ENCODE results near the gene PIK3CG. TPM values are rescaled to one million over a fixed set of nuclear protein-coding genes. Genes with fewer than 3 reads are reported as not detected.
"Not testable (repeated sequence)": the region's sequence is repeated elsewhere in the genome, so short reads cannot be mapped to it uniquely, and the experiment has no call there.

Gene PIK3CG
- 0.03 TPM in 1 of 2 replicates, not detected in the other for total RNA-seq (2014; rRNA removed; shearing (Covaris generic))

GRCh38 chr7:106865130-106866041 is at the start of gene PIK3CG:
PIK3CG (plus strand) TSS chr7:106865282; CDS start chr7:106867562, 2,280 bp downstream.
- Histone ChIP-seq H3K36me3 (replicated peaks; ENCODE audit: control insufficient read depth, insufficient read depth, low read length) (no peaks in the 10 kb centered on the region), H3K4me3 (ENCODE audit: insufficient read depth, low read depth, low read length) (no peak within 1 kb of the TSS), H3K27me3 (ENCODE audit: control insufficient read depth, insufficient read depth, low read length) (no peaks in the 10 kb centered on the region; the same call in 1 of the 2 replicates)
- DNase-seq, result no peak

GRCh38 chr7:106817098-106817497 is 48.0 kb upstream of the PIK3CG start:
- no peak for DNase-seq
- Histone ChIP-seq H3K36me3 (replicated peaks; ENCODE audit: control insufficient read depth, insufficient read depth, low read length) (no peaks in the 10 kb centered on the region), H3K27me3 (ENCODE audit: control insufficient read depth, insufficient read depth, low read length) (no peaks in the 10 kb centered on the region), H3K4me3 (ENCODE audit: insufficient read depth, low read depth, low read length) (no peak overlapping the region)

- Histone ChIP-seq H3K4me3 (ENCODE audit: insufficient read depth, low read depth, low read length) (no peak overlapping the region), H3K36me3 (replicated peaks; ENCODE audit: control insufficient read depth, insufficient read depth, low read length) (no peaks in the 10 kb centered on the region), H3K27me3 (ENCODE audit: control insufficient read depth, insufficient read depth, low read length) (no peaks in the 10 kb centered on the region)
- DNase-seq, result no peak
These were observed 46.3 kb upstream of the PIK3CG start for GRCh38 chr7:106818736-106819135.

GRCh38 chr7:106819546-106819945 is 45.5 kb upstream of the PIK3CG start:
- DNase-seq, result no peak

GRCh38 chr7:106820321-106821217 is 44.5 kb upstream of the PIK3CG start:
- H3K36me3 ChIP-seq (replicated peaks; ENCODE audit: control insufficient read depth, insufficient read depth, low read length), result no peaks in the 10 kb centered on the region
- H3K27me3 ChIP-seq (ENCODE audit: control insufficient read depth, insufficient read depth, low read length), result no peaks in the 10 kb centered on the region
- no peak for DNase-seq
- H3K4me3 ChIP-seq (ENCODE audit: insufficient read depth, low read depth, low read length), result no peak overlapping the region

More at GRCh38 chr7:106819546-106819945, 45.5 kb upstream of the PIK3CG start:
- H3K36me3 ChIP-seq (replicated peaks; ENCODE audit: control insufficient read depth, insufficient read depth, low read length), result no peaks in the 10 kb centered on the region
- no peaks in the 10 kb centered on the region for H3K27me3 ChIP-seq (ENCODE audit: control insufficient read depth, insufficient read depth, low read length)
- H3K4me3 ChIP-seq (ENCODE audit: insufficient read depth, low read depth, low read length), result no peak overlapping the region

GRCh38 chr7:106823631-106824030 is 41.5 kb upstream of the PIK3CG start:
- no peak for DNase-seq
- H3K36me3 ChIP-seq (replicated peaks; ENCODE audit: control insufficient read depth, insufficient read depth, low read length), result no peaks in the 10 kb centered on the region
- H3K27me3 ChIP-seq (ENCODE audit: control insufficient read depth, insufficient read depth, low read length), result no peaks in the 10 kb centered on the region
- no peak overlapping the region for H3K4me3 ChIP-seq (ENCODE audit: insufficient read depth, low read depth, low read length)

- DNase-seq, result no peak
- H3K27me3 ChIP-seq (ENCODE audit: control insufficient read depth, insufficient read depth, low read length), result no peaks in the 10 kb centered on the region
- no peak overlapping the region for H3K4me3 ChIP-seq (ENCODE audit: insufficient read depth, low read depth, low read length)
- H3K36me3 ChIP-seq (replicated peaks; ENCODE audit: control insufficient read depth, insufficient read depth, low read length), result no peaks in the 10 kb centered on the region
These were observed 40.6 kb upstream of the PIK3CG start for GRCh38 chr7:106824458-106824857.

GRCh38 chr7:106827626-106828025 is 37.5 kb upstream of the PIK3CG start:
- H3K36me3 ChIP-seq (replicated peaks; ENCODE audit: control insufficient read depth, insufficient read depth, low read length), result no peaks in the 10 kb centered on the region
- no peaks in the 10 kb centered on the region for H3K27me3 ChIP-seq (ENCODE audit: control insufficient read depth, insufficient read depth, low read length)
- no peak for DNase-seq
- H3K4me3 ChIP-seq (ENCODE audit: insufficient read depth, low read depth, low read length), result no peak overlapping the region

- DNase-seq, result no peak
- no peaks in the 10 kb centered on the region for H3K27me3 ChIP-seq (ENCODE audit: control insufficient read depth, insufficient read depth, low read length)
- H3K36me3 ChIP-seq (replicated peaks; ENCODE audit: control insufficient read depth, insufficient read depth, low read length), result no peaks in the 10 kb centered on the region
- H3K4me3 ChIP-seq (ENCODE audit: insufficient read depth, low read depth, low read length), result no peak overlapping the region
These were observed 35.6 kb upstream of the PIK3CG start for GRCh38 chr7:106829496-106829895.

GRCh38 chr7:106830896-106831295 is 34.2 kb upstream of the PIK3CG start:
- not testable (repeated sequence) for H3K36me3 ChIP-seq (replicated peaks; ENCODE audit: control insufficient read depth, insufficient read depth, low read length); DNase-seq; H3K27me3 ChIP-seq (ENCODE audit: control insufficient read depth, insufficient read depth, low read length); H3K4me3 ChIP-seq (ENCODE audit: insufficient read depth, low read depth, low read length)

GRCh38 chr7:106836816-106837215 is 28.3 kb upstream of the PIK3CG start:
- no peaks in the 10 kb centered on the region for H3K36me3 ChIP-seq (replicated peaks; ENCODE audit: control insufficient read depth, insufficient read depth, low read length)
- H3K27me3 ChIP-seq (ENCODE audit: control insufficient read depth, insufficient read depth, low read length), result no peaks in the 10 kb centered on the region
- H3K4me3 ChIP-seq (ENCODE audit: insufficient read depth, low read depth, low read length), result no peak overlapping the region
- no peak for DNase-seq

- DNase-seq, result no peak
- Histone ChIP-seq H3K27me3 (ENCODE audit: control insufficient read depth, insufficient read depth, low read length) (no peaks in the 10 kb centered on the region), H3K36me3 (replicated peaks; ENCODE audit: control insufficient read depth, insufficient read depth, low read length) (no peaks in the 10 kb centered on the region), H3K4me3 (ENCODE audit: insufficient read depth, low read depth, low read length) (no peak overlapping the region)
These were observed 25.6 kb upstream of the PIK3CG start for GRCh38 chr7:106839511-106839910.

GRCh38 chr7:106840342-106840741 is 24.7 kb upstream of the PIK3CG start:
- Histone ChIP-seq H3K4me3 (ENCODE audit: insufficient read depth, low read depth, low read length) (no peak overlapping the region), H3K36me3 (replicated peaks; ENCODE audit: control insufficient read depth, insufficient read depth, low read length) (no peaks in the 10 kb centered on the region; the same call in 1 of the 2 replicates), H3K27me3 (ENCODE audit: control insufficient read depth, insufficient read depth, low read length) (no peaks in the 10 kb centered on the region)
- peak; percentile 41 for DNase-seq

GRCh38 chr7:106841896-106842390 is 23.1 kb upstream of the PIK3CG start:
- no peaks in the 10 kb centered on the region for H3K27me3 ChIP-seq (ENCODE audit: control insufficient read depth, insufficient read depth, low read length)
- H3K36me3 ChIP-seq (replicated peaks; ENCODE audit: control insufficient read depth, insufficient read depth, low read length), result no peaks in the 10 kb centered on the region; the same call in 1 of the 2 replicates
- no peak for DNase-seq
- no peak overlapping the region for H3K4me3 ChIP-seq (ENCODE audit: insufficient read depth, low read depth, low read length)

Data from H7 (cell line).